Activated naive CD8-positive, alpha-beta T cell treated with anti-CD3 and anti-CD28 coated beads, Interleukin-2, amount 50 U/mL, for 16 hours (primary cell): Measurements from ENCODE around the gene PCDHGB1.
"Not testable (repeated sequence)": the region's sequence is repeated elsewhere in the genome, so short reads cannot be mapped to it uniquely, and the experiment has no call there.

Experiments used
- DNase-seq: peaks from one replicate; pipeline ENCODE4 v3.0.0-alpha.2; 2020; ENCODE audit warnings: low read depth, low spot score

The PCDHGB1 gene

DNA sequence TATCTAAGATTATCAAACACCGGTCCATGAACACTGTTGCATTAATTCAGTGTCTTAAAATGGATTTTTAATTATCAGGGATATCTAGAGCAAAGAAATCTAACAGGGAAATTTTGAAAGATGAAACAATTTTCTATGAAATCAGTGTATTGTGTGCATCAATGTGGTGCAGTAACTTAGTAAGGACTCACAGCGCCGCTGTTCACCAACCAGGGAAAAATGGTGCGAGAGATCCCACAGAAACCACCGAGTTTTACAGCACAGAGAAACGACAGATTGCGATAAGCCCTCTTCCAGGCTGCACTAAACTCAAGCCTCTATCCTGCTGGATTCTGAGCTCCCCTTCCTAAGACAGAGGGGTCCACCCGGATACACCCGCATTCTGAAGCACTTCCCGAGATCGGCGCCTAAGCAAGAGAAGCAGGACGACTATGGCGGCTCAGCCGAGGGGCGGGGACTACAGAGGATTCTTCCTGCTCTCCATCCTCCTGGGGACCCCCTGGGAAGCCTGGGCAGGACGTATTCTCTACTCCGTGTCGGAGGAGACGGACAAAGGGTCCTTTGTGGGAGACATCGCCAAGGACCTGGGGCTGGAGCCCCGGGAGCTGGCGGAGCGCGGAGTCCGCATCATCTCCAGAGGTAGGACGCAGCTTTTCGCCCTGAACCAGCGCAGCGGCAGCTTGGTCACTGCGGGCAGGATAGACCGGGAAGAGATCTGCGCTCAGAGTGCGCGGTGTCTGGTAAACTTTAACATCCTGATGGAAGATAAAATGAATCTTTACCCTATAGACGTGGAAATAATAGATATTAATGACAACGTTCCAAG is 32.8 kb downstream of the PCDHGB1 start, which contains the start of gene PCDHGA7:
PCDHGA7 (plus strand) TSS at position 274 of the 826 bp plus-strand sequence; CDS start at position 432, 158 bp downstream.
- no peak for DNase-seq

DNA sequence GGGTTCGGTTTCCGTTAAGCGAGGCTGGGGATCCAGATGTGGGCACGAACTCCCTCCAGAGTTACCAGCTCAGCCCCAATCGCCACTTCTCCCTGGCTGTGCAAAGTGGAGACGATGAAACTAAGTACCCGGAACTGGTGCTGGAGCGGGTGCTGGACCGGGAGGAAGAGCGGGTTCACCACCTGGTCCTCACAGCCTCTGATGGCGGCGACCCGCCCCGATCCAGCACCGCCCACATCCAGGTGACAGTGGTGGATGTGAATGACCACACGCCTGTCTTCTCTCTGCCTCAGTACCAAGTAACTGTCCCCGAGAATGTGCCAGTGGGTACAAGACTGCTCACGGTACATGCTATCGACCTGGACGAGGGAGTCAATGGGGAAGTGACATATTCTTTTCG is 33.4 kb downstream of the PCDHGB1 start:
- DNase-seq = no peak

DNA sequence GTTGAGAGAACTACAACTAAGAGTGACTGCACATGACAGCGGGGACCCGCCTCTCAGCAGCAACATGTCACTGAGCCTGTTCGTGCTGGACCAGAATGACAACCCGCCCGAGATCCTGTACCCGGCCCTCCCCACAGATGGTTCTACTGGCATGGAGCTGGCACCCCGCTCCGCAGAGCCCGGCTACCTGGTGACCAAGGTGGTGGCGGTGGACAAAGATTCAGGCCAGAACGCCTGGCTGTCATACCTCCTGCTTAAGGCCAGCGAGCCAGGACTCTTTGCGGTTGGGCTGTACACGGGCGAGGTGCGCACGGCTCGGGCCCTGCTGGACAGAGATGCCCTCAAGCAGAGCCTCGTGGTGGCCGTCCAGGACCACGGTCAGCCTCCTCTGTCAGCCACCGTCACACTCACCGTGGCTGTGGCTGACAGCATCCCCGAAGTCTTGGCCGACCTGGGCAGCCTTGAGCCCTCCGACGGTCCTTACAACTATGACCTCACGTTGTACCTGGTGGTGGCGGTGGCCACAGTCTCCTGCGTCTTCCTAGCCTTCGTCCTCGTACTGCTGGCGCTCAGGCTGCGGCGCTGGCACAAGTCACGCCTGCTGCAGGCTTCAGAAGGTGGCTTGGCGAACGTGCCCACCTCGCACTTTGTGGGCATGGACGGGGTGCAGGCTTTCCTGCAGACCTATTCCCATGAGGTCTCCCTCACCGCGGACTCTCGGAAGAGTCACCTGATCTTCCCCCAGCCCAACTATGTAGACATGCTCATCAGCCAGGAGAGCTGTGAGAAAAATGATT is 34.8 kb downstream of the PCDHGB1 start:
- no peak for DNase-seq

DNA sequence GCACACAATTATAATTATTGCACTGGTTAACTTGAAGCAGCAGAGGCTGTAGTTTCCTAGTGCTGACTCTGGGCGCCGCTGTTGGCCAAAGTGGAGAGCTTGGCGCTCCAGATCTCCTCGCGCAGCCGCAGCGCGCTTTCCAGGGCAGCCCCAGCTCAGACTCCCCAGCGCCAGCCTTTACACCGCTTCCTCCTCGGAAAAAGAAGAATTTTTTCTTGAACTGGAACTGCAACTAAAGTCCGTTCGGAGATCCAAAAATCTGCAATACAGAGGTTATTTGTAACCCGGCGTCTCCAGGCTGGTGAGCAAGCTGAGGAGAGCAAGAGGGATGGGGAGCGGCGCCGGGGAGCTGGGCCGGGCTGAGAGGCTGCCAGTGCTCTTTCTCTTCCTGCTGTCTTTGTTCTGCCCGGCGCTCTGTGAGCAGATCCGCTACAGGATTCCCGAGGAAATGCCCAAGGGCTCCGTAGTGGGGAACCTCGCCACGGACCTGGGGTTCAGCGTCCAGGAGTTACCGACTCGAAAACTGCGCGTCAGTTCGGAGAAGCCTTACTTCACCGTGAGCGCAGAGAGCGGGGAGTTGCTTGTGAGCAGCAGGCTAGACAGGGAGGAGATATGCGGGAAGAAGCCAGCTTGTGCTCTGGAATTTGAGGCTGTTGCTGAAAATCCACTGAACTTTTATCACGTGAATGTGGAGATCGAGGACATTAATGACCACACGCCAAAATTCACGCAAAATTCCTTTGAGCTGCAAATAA is 37.8 kb downstream of the PCDHGB1 start, which contains the start of gene PCDHGB4:
PCDHGB4 (plus strand) TSS at position 142 of the 755 bp plus-strand sequence; CDS start at position 329, 187 bp downstream.
- DNase-seq = not testable (repeated sequence)

DNA sequence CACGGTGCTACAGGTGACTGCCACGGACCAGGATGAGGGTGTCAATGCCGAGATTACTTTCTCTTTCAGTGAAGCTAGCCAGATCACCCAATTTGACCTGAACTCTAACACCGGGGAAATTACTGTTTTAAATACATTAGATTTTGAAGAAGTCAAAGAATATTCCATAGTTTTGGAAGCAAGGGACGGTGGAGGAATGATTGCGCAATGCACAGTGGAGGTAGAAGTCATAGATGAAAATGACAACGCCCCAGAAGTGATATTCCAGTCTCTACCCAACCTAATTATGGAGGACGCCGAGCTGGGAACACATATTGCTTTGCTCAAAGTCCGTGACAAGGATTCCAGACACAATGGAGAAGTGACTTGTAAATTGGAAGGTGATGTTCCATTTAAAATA is 38.8 kb downstream of the PCDHGB1 start:
- DNase-seq = no peak

DNA sequence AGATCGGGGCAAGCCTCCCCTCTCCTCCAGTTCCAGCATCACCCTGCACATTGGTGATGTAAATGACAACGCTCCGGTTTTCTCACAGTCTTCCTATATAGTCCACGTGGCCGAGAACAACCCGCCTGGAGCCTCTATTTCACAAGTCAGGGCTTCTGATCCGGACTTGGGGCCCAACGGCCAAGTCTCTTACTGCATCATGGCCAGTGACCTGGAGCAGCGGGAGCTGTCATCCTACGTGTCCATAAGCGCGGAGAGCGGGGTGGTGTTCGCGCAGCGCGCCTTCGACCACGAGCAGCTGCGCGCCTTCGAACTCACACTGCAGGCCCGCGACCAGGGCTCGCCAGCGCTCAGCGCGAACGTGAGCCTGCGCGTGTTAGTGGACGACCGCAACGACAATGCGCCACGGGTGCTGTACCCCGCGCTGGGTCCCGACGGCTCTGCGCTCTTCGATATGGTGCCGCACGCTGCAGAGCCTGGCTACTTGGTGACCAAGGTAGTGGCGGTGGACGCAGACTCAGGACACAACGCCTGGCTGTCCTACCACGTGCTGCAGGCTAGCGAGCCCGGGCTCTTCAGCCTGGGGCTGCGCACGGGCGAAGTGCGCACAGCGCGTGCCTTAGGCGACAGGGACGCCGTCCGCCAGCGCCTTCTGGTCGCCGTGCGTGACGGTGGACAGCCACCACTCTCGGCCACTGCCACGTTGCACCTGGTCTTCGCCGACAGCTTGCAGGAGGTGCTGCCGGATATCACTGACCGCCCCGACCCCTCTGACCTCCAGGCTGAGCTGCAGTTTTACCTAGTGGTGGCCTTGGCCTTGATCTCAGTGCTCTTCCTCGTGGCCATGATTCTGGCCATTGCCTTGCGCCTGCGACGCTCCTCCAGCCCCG is 39.5 kb downstream of the PCDHGB1 start:
- no peak for DNase-seq

DNA sequence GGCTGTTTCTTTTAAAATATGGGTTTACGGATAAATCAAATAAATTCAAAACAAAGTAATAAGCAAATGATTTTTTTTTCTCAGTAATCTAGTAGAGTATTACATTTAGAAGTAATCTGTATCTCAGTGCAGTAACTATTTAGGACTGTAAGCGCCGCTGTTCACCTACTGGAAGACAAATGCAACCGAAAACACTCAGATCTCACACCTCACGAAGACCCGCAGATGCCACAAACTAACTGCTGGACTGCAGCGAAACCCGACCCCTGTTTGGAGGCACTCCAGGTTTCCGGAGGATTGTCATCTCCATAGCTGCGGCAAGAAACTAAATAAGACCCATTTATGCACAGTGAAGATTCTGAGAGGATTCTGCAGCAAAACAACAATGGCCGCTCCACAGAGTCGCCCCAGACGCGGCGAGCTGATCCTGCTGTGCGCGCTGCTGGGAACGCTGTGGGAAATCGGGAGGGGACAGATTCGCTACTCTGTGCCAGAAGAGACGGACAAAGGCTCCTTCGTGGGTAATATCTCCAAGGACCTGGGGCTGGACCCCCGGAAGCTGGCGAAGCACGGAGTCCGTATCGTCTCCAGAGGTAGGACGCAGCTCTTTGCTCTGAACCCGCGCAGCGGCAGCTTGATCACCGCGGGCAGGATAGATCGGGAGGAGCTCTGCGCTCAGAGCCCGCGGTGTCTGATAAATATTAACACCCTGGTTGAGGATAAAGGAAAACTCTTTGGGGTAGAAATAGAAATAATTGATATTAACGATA is 42.7 kb downstream of the PCDHGB1 start, which contains the start of gene PCDHGA8:
PCDHGA8 (plus strand) TSS at position 205 of the 770 bp plus-strand sequence; CDS start at position 386, 181 bp downstream.
- no peak for DNase-seq

DNA sequence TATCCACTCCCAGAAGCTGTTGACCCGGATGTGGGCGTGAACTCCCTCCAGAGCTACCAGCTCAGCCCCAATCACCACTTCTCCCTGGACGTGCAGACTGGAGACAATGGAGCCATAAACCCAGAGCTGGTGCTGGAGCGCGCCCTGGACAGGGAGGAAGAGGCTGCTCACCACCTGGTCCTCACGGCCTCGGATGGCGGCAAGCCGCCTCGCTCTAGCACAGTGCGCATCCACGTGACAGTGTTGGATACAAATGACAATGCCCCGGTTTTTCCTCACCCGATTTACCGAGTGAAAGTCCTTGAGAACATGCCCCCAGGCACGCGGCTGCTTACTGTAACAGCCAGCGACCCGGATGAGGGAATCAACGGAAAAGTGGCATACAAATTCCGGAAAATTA is 43.4 kb downstream of the PCDHGB1 start:
- DNase-seq = no peak

DNA sequence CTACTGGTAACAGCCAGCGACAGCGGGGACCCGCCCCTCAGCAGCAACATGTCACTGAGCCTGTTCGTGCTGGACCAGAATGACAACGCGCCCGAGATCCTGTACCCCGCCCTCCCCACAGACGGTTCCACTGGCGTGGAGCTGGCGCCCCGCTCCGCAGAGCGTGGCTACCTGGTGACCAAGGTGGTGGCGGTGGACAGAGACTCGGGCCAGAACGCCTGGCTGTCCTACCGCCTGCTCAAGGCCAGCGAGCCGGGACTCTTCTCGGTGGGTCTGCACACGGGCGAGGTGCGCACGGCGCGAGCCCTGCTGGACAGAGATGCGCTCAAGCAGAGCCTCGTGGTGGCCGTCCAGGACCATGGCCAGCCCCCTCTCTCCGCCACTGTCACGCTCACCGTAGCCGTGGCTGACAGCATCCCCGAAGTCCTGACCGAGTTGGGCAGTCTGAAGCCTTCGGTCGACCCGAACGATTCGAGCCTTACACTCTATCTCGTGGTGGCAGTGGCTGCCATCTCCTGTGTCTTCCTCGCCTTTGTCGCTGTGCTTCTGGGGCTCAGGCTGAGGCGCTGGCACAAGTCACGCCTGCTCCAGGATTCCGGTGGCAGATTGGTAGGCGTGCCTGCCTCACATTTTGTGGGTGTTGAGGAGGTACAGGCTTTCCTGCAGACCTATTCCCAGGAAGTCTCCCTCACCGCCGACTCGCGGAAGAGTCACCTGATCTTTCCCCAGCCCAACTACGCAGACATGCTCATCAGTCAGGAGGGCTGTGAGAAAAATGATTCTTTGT is 44.7 kb downstream of the PCDHGB1 start:
- DNase-seq = not testable (repeated sequence)

DNA sequence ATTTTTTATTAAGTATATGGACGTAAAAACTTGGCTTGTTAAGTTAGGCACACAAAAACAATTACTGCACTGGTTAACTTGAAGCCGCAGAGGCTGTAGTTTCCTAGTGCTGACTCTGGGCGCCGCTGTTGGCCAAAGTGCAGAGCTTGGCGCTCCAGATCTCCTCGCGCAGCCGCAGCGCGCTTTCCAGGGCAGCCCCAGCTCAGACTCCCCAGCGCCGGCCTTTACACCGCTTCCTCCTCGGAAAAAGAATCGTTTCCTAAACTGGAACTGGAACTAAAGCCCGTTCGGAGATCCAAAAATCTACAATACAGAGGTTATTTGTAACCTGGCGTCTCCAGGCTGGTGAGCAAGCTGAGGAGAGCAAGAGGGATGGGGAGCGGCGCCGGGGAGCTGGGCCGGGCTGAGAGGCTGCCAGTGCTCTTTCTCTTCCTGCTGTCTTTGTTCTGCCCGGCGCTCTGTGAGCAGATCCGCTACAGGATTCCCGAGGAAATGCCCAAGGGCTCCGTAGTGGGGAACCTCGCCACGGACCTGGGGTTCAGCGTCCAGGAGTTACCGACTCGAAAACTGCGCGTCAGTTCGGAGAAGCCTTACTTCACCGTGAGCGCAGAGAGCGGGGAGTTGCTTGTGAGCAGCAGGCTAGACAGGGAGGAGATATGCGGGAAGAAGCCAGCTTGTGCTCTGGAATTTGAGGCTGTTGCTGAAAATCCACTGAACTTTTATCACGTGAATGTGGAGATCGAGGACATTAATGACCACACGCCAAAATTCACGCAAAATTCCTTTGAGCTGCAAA is 48.1 kb downstream of the PCDHGB1 start, which contains the start of gene PCDHGB5:
PCDHGB5 (plus strand) TSS at position 192 of the 796 bp plus-strand sequence; CDS start at position 373, 181 bp downstream.
- DNase-seq = not testable (repeated sequence)

DNA sequence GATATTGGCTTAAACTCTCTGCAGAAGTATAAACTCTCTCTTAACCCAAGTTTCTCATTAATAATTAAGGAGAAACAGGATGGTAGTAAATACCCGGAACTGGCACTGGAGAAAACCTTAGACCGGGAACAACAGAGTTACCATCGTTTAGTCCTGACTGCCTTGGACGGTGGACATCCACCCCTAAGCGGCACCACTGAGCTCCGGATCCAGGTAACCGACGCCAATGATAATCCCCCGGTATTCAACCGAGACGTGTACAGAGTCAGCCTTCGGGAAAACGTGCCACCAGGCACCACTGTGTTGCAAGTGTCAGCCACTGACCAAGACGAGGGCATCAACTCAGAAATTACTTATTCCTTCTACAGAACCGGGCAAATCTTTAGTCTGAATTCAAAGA is 48.7 kb downstream of the PCDHGB1 start:
- DNase-seq = no peak

DNA sequence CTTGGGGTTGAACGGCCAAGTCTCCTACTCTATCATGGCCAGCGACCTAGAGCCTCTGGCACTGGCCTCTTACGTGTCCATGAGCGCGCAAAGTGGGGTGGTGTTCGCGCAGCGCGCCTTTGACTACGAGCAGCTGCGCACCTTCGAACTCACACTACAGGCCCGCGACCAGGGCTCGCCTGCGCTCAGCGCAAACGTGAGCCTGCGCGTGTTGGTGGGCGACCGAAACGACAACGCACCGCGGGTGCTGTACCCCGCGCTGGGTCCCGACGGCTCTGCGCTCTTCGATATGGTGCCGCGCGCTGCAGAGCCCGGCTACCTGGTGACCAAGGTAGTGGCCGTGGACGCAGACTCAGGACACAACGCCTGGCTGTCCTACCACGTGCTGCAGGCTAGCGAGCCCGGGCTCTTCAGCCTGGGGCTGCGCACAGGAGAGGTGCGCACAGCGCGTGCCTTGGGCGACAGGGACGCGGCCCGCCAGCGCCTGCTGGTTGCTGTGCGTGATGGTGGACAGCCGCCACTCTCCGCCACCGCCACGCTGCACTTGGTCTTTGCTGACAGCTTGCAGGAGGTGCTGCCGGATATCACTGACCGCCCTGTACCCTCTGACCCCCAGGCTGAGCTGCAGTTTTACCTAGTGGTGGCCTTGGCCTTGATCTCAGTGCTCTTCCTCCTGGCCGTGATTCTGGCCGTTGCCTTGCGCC is 49.8 kb downstream of the PCDHGB1 start:
- DNase-seq = no peak
